Neural progenitor cell (in vitro differentiated cells): Measurements from ENCODE around the gene TPPP3. TPM values are rescaled to one million over a fixed set of nuclear protein-coding genes. Genes with fewer than 3 reads are reported as not detected.

Experiments used
- DNase-seq: peaks from one replicate; pipeline ENCODE4 v3.0.0-alpha.2; 2016; ENCODE audit warnings: low spot score
- H2AFZ ChIP-seq: fragments of 200-600 bp; sonication (generic); replicated peaks from 2 replicates; pipeline ENCODE4 v1.6.1; 2016; ENCODE audit warnings: antibody characterized with exemption
- H3F3A ChIP-seq: fragments of 200-600 bp; sonication (generic); 2 replicates; pipeline ENCODE4 v1.6.1; 2016; ENCODE audit warnings: antibody characterized with exemption, low read depth
- H3K27ac ChIP-seq: fragments of 200-600 bp; sonication (generic); 2 replicates; pipeline ENCODE4 v1.5.1; 2016; ENCODE audit warnings: mild to moderate bottlenecking
- H3K27me3 ChIP-seq: fragments of 200-600 bp; sonication (generic); 2 replicates; pipeline ENCODE4 v1.6.1; 2016; ENCODE audit warnings: mild to moderate bottlenecking, moderate library complexity
- H3K36me3 ChIP-seq: fragments of 200-600 bp; sonication (generic); 2 replicates; pipeline ENCODE4 v1.5.1; 2016
- H3K4me1 ChIP-seq: fragments of 200-600 bp; sonication (generic); 2 replicates; pipeline ENCODE4 v1.6.1; 2016; ENCODE audit warnings: mixed run types
- H3K4me2 ChIP-seq: fragments of 200-600 bp; sonication (generic); 2 replicates; pipeline ENCODE4 v1.6.1; 2016
- H3K4me3 ChIP-seq: fragments of 200-600 bp; sonication (generic); 2 replicates; pipeline ENCODE4 v1.5.1; 2016
- H3K79me2 ChIP-seq: fragments of 200-600 bp; sonication (generic); 2 replicates; pipeline ENCODE4 v1.6.1; 2016; ENCODE audit warnings: low read depth
- H3K9ac ChIP-seq: fragments of 200-600 bp; sonication (generic); 2 replicates; pipeline ENCODE4 v1.6.1; 2016
- H3K9me3 ChIP-seq: fragments of 200-600 bp; sonication (generic); 2 replicates; pipeline ENCODE4 v1.5.1; 2016; ENCODE audit warnings: low read depth
- H4K20me1 ChIP-seq: fragments of 200-600 bp; sonication (generic); 2 replicates; pipeline ENCODE4 v1.6.1; 2016; ENCODE audit warnings: low read depth
- H3K27ac Mint-ChIP-seq: 3 replicates; pipeline ENCODE4 v1.8.0; 2021; ENCODE audit warnings: mixed read lengths
- H3K27me3 Mint-ChIP-seq: 2 replicates; pipeline ENCODE4 v1.8.0; 2022; ENCODE audit warnings: low read depth, mild to moderate bottlenecking, inconsistent platforms, moderate library complexity, mixed read lengths; ENCODE audit not compliant: insufficient read depth
- H3K36me3 Mint-ChIP-seq: 3 replicates; pipeline ENCODE4 v1.8.0; 2021; ENCODE audit warnings: mixed read lengths
- H3K4me1 Mint-ChIP-seq: 3 replicates; pipeline ENCODE4 v1.8.0; 2021; ENCODE audit warnings: mixed read lengths
- H3K4me3 Mint-ChIP-seq: 3 replicates; pipeline ENCODE4 v1.8.0; 2021; ENCODE audit warnings: mild to moderate bottlenecking, moderate library complexity, mixed read lengths
- H3K9me3 Mint-ChIP-seq: 3 replicates; pipeline ENCODE4 v1.8.0; 2020; ENCODE audit warnings: mixed read lengths
- CTCF ChIP-seq: fragments of 200-600 bp; sonication (generic); IDR thresholded peaks from 2 replicates; pipeline ENCODE4 v1.5.1; 2017; ENCODE audit warnings: antibody characterized with exemption, mild to moderate bottlenecking
- EZH2 ChIP-seq: fragments of 200-600 bp; sonication (generic); IDR thresholded peaks from 2 replicates; pipeline ENCODE4 v1.6.1; 2017; ENCODE audit warnings: antibody characterized with exemption, mild to moderate bottlenecking, moderate library complexity
- EZH2phosphoT487 ChIP-seq: fragments of 200-600 bp; sonication (generic); IDR thresholded peaks from 2 replicates; pipeline ENCODE4 v1.6.1; 2017; ENCODE audit warnings: antibody characterized with exemption
- total RNA-seq: library from RNA; depleted of rRNA; stranded (reverse); fragments of >200 nt; gene quantifications from 2 replicates; pipeline ENCODE4 v1.2.3, GENCODE V29; 2015; ENCODE audit warnings: low replicate concordance

Gene TPPP3
- total RNA-seq, 1 donor from 2014 or later = not detected

- H3K9ac ChIP-seq = no peak within 1 kb of the TSS
- no peak within 1 kb of the TSS for H3K27ac Mint-ChIP-seq
- peak within 1 kb of the TSS; percentile 88 for H2AFZ ChIP-seq
Observed at GRCh38 chr16:67430977-67431774, 37.9 kb upstream of the TPPP3 start, which contains the start of gene HSD11B2. Gene HSD11B2, plus strand, starts transcription at chr16:67431121. Its CDS starts 128 bp downstream, at chr16:67431249.

GRCh38 chr16:67430504-67430976, 37.2 kb upstream of the TPPP3 start:
- Histone ChIP-seq H3K9ac (no peak overlapping the region), H3K27me3 (peaks cover 54% of the 10 kb centered on the region), H3K36me3 (no peaks in the 10 kb centered on the region), H3K4me1 (peaks cover 18% of the 10 kb centered on the region), H3K4me3 (peak overlapping the region; percentile 59), H3F3A (peaks cover 13% of the 10 kb centered on the region), H3K4me2 (peak overlapping the region; percentile 94), H3K27ac (no peak overlapping the region), H3K79me2 (no peaks in the 10 kb centered on the region), H2AFZ (peak overlapping the region; percentile 88), H4K20me1 (no peaks in the 10 kb centered on the region), H3K9me3 (no peaks in the 10 kb centered on the region)
- no peaks in the 10 kb centered on the region for H3K36me3 Mint-ChIP-seq
- peak overlapping the region; percentile 84 for H3K4me3 Mint-ChIP-seq
- H3K27ac Mint-ChIP-seq = no peak overlapping the region
- no peaks in the 10 kb centered on the region for H3K9me3 Mint-ChIP-seq
- H3K4me1 Mint-ChIP-seq = peaks cover 28% of the 10 kb centered on the region
- peak; percentile 57 for DNase-seq
- peaks cover 39% of the 10 kb centered on the region for H3K27me3 Mint-ChIP-seq
- TF ChIP-seq EZH2 (peak; percentile 99), EZH2phosphoT487 (peak; percentile 97), CTCF (no peak)

More at GRCh38 chr16:67430977-67431774, 37.9 kb upstream of the TPPP3 start, which contains the start of gene HSD11B2:
- peak within 1 kb of the TSS; percentile 94 for H3K4me2 ChIP-seq
- H3K4me3 ChIP-seq = peak within 1 kb of the TSS; percentile 59
- TF ChIP-seq EZH2 (no peak), CTCF (peak; percentile 21), EZH2phosphoT487 (no peak)
- Mint-ChIP-seq H3K9me3 (no peaks in the 10 kb centered on the region), H3K36me3 (no peaks in the 10 kb centered on the region), H3K27me3 (peaks cover 39% of the 10 kb centered on the region), H3K4me1 (peaks cover 28% of the 10 kb centered on the region), H3K4me3 (peak within 1 kb of the TSS; percentile 84)
- no peak within 1 kb of the TSS for H3K27ac ChIP-seq
- H3K4me1 ChIP-seq = peaks cover 18% of the 10 kb centered on the region
- H3K9me3 ChIP-seq = no peaks in the 10 kb centered on the region
- peaks cover 54% of the 10 kb centered on the region for H3K27me3 ChIP-seq
- H3K79me2 ChIP-seq = no peaks in the 10 kb centered on the region
- peaks cover 13% of the 10 kb centered on the region for H3F3A ChIP-seq
- DNase-seq = peak; percentile 91
- no peaks in the 10 kb centered on the region for H3K36me3 ChIP-seq
- H4K20me1 ChIP-seq = no peaks in the 10 kb centered on the region

- DNase-seq = no peak
- Histone ChIP-seq H3K9ac (no peak overlapping the region), H3F3A (peaks cover 13% of the 10 kb centered on the region), H3K4me3 (peak overlapping the region; percentile 59), H2AFZ (peak overlapping the region; percentile 88), H3K36me3 (no peaks in the 10 kb centered on the region), H3K79me2 (no peaks in the 10 kb centered on the region), H3K27ac (no peak overlapping the region), H4K20me1 (no peaks in the 10 kb centered on the region), H3K4me2 (peak overlapping the region; percentile 94), H3K9me3 (no peaks in the 10 kb centered on the region), H3K4me1 (peaks cover 22% of the 10 kb centered on the region), H3K27me3 (peaks cover 54% of the 10 kb centered on the region)
- H3K9me3 Mint-ChIP-seq = no peaks in the 10 kb centered on the region
- peaks cover 32% of the 10 kb centered on the region for H3K4me1 Mint-ChIP-seq
- TF ChIP-seq EZH2 (no peak), CTCF (no peak), EZH2phosphoT487 (no peak)
- peaks cover 39% of the 10 kb centered on the region for H3K27me3 Mint-ChIP-seq
- H3K27ac Mint-ChIP-seq = no peak overlapping the region
- no peaks in the 10 kb centered on the region for H3K36me3 Mint-ChIP-seq
- H3K4me3 Mint-ChIP-seq = peak overlapping the region; percentile 84
Observed at GRCh38 chr16:67429799-67430503, 36.7 kb upstream of the TPPP3 start.
